Esophagus muscularis mucosa (tissue), 4 donors: ENCODE data around the gene NRSN1. TPM values are rescaled to one million over a fixed set of nuclear protein-coding genes. Genes with fewer than 3 reads are reported as not detected.

ENCODE experiments used
- DNase-seq: peaks from one replicate; pipeline ENCODE4 v3.0.0-alpha.2; 2017; ENCODE audit errors: extremely low spot score
- H3K27ac ChIP-seq, 4 donors: fragments of 200-600 bp; sonication (generic); replicated peaks in 1 of 4; 1 replicate in 3 of 4; 2 replicates in 1 of 4; pipeline ENCODE4 v1.5.1; 2016 to 2019; ENCODE audit warnings: mild to moderate bottlenecking in 1 of 4
- H3K27me3 ChIP-seq, 4 donors: fragments of 200-600 bp; sonication (generic); one replicate each; pipeline versions ENCODE4 v1.5.1 to v1.6.0; 2016 to 2019
- H3K36me3 ChIP-seq, 4 donors: fragments of 200-600 bp; sonication (generic); one replicate each; pipeline ENCODE4 v1.5.1; 2016 to 2019
- H3K4me1 ChIP-seq, 4 donors: fragments of 200-600 bp; sonication (generic); one replicate each; pipeline ENCODE4 v1.5.1; 2016 to 2019
- H3K4me3 ChIP-seq, 4 donors: fragments of 200-600 bp; sonication (generic); 1 replicate in 2 of 4; 2 replicates in 2 of 4; pipeline ENCODE4 v1.5.1; 2016 to 2019; ENCODE audit warnings: mild to moderate bottlenecking in 4 of 4, moderate library complexity in 1 of 4
- H3K9me3 ChIP-seq, 4 donors: fragments of 200-600 bp; sonication (generic); 1 replicate in 3 of 4; 2 replicates in 1 of 4; pipeline ENCODE4 v1.5.1; 2016 to 2019
- EP300 ChIP-seq: sonication (generic); formaldehyde crosslinking; IDR thresholded peaks from one replicate; pipeline ENCODE4 v1.6.1; 2017; ENCODE audit warnings: antibody characterized with exemption
- POLR2A ChIP-seq: fragments of 450-650 bp; IDR thresholded peaks from one replicate; pipeline ENCODE4 v1.6.1; 2017; ENCODE audit warnings: antibody characterized with exemption, moderate library complexity, mild to moderate bottlenecking, low read depth
- POLR2AphosphoS5 ChIP-seq, 2 donors: sonication (generic); formaldehyde crosslinking; IDR thresholded peaks; one replicate each; pipeline ENCODE4 v1.6.1; 2017; ENCODE audit warnings: antibody characterized with exemption in 2 of 2
- WGBS: methylation state at CpG from one replicate; pipeline ENCODE4 v1.1.5; 2018; 5-methylcytosine and 5-hydroxymethylcytosine counted together
- intact Hi-C: fragments of 100-400 bp; cut with DNase I; formaldehyde crosslinking; loops from one replicate; pipeline ENCODE4 v1.15.1; 2023
- total RNA-seq, 4 donors: library from RNA; depleted of rRNA; stranded (reverse); fragments of >200 nt; gene quantifications; one replicate each; pipeline versions ENCODE4 v1.1.0 to v1.2.1, GENCODE V29; 2016
- TF ChIP-seq, protein P1 (sequence below), 3 experiments: fragments of 200-600 bp in 2 of 3; fragments of 450-650 bp in 1 of 3; sonication (generic) in 2 of 3; IDR thresholded peaks; one replicate each; pipeline ENCODE4 v1.5.1; 2017 to 2019; ENCODE audit warnings: antibody characterized with exemption in 3 of 3, mild to moderate bottlenecking in 2 of 3, moderate library complexity in 1 of 3

The NRSN1 gene
- total RNA-seq, 4 donors from 2014 or later = 0.11 to 1.2 (median 0.54) TPM

DNA sequence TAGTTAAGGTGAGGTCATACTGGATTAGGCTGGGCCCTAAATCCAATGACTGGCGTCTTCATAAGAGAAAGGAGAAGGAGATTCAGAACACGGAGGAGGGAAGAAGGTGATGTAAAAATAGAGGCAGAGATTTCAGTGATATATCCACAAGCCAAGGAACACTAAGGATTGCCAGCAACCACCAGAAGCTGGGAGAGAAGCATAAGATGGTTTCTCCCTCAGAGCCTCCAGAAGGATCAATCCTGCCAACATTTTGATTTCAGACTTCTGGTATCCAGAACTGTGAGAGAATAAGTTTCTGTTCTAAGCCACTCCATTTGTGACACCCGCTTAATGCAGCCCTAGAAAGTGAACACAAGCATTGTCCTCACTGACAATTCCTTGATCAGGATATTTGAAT, 33.6 kb upstream of the NRSN1 start:
- Histone ChIP-seq H3K4me1 (no peaks in the 10 kb centered on the region), H3K27me3 (no peaks in the 10 kb centered on the region), H3K27ac (no peak overlapping the region), H3K4me3 (no peak overlapping the region), H3K9me3 (no peaks in the 10 kb centered on the region), H3K36me3 (no peaks in the 10 kb centered on the region)
- intact Hi-C loops = no loop called here
- TF ChIP-seq POLR2AphosphoS5 (IDR thresholded peaks at IDR 0.05) = no peak
- 90% methylated on average over 3 of the region's 3 CpGs for WGBS
- no peak for DNase-seq

DNA sequence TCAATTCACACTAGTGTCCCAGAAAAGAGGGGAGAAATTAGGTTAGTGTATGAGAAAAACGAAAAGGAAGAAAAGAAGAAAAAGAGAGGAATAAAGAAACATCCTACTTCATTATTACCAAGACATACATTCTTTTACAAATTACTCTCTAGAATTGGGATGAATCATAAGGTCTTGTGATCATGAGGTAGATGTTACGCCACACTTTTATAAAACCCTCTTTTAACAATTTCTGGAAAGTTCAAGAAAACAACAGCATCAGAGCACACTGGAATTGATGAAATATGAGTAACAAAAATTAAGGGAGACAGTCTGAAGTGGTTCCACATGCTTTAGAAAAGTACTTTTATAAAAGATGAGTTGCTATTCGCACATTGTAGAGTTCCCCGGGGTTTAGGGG, 32.6 kb upstream of the NRSN1 start:
- Histone ChIP-seq H3K36me3 (no peaks in the 10 kb centered on the region), H3K4me3 (no peak overlapping the region), H3K9me3 (no peaks in the 10 kb centered on the region), H3K27ac (no peak overlapping the region), H3K27me3 (no peaks in the 10 kb centered on the region), H3K4me1 (no peaks in the 10 kb centered on the region)
- DNase-seq = no peak
- no peak for TF ChIP-seq POLR2AphosphoS5 (IDR thresholded peaks at IDR 0.05)
- TF ChIP-seq EP300 = no peak
- TF ChIP-seq POLR2A = no peak
- TF ChIP-seq, protein P1, sequence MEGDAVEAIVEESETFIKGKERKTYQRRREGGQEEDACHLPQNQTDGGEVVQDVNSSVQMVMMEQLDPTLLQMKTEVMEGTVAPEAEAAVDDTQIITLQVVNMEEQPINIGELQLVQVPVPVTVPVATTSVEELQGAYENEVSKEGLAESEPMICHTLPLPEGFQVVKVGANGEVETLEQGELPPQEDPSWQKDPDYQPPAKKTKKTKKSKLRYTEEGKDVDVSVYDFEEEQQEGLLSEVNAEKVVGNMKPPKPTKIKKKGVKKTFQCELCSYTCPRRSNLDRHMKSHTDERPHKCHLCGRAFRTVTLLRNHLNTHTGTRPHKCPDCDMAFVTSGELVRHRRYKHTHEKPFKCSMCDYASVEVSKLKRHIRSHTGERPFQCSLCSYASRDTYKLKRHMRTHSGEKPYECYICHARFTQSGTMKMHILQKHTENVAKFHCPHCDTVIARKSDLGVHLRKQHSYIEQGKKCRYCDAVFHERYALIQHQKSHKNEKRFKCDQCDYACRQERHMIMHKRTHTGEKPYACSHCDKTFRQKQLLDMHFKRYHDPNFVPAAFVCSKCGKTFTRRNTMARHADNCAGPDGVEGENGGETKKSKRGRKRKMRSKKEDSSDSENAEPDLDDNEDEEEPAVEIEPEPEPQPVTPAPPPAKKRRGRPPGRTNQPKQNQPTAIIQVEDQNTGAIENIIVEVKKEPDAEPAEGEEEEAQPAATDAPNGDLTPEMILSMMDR (IDR thresholded peaks at IDR 0.05) = no peak
- intact Hi-C loops = no loop called here
- WGBS = 85% methylated on average over 4 of the region's 4 CpGs

DNA sequence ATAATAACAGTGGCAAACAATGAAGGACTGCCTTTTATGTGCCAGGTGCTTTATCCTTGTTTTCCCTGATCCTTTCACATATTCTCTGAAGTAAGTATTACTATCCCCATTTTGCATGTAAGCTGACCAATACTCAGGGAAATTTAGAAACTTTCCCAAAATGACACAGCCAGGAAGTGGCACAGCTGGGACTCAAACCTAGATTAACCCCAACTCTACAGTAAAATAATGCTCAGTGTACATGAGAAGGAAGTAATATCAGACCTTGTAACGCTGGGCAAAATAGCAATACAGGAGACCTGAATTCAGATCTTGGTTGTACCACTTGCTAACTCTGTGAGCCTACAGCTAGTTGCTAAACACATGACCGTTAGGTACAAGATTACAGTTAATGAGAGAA, 26.8 kb upstream of the NRSN1 start:
- WGBS = 81% methylated on average over 2 of the region's 2 CpGs
- Histone ChIP-seq H3K27me3 (no peaks in the 10 kb centered on the region), H3K27ac (no peak overlapping the region), H3K36me3 (no peaks in the 10 kb centered on the region), H3K9me3 (no peaks in the 10 kb centered on the region), H3K4me3 (no peak overlapping the region), H3K4me1 (no peaks in the 10 kb centered on the region)
- TF ChIP-seq POLR2A = no peak
- TF ChIP-seq POLR2AphosphoS5 (IDR thresholded peaks at IDR 0.05) = no peak
- TF ChIP-seq EP300 = no peak
- TF ChIP-seq, protein P1 (IDR thresholded peaks at IDR 0.05) = no peak
- DNase-seq = no peak
- intact Hi-C loops = no loop called here

DNA sequence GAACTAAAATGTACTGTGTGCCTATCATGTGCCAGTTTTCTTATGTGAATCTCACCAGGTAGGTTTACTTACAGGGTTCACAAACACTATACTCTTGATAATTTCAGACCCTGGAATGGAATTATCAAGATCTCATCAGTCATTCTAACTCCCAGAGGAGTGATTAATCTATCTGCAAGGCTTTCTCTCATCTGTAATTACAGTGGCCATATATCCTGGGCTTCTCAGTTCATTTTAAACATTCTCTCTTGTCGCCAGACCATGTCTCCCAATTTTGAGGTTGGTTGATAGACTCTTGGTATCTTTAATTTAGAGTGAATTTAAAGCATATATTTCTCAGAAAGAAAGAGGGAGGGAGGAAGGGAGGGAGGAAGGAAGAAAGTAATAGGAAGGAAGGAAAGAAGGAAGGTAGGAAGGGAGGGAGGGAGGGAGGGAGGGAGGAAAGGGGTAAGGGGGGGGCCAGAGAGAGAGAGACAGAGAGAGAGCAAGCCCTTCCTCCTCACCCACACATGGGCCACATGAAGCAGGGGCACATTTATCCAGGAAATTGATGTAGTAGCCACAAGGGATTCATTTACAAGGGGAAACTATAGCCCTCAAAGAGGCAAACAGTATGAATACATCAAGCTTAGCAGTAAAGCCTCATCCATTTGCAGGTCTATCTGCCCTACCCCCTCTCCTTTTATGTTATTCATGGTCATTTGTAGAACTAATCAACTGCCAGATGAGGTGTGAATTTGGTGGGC, 25.8 kb upstream of the NRSN1 start:
- Histone ChIP-seq H3K9me3 (no peaks in the 10 kb centered on the region), H3K36me3 (no peaks in the 10 kb centered on the region), H3K4me3 (no peak overlapping the region), H3K27ac (no peak overlapping the region), H3K27me3 (no peaks in the 10 kb centered on the region), H3K4me1 (no peaks in the 10 kb centered on the region)
- no peak for TF ChIP-seq EP300
- no peak for TF ChIP-seq POLR2A
- TF ChIP-seq POLR2AphosphoS5 (IDR thresholded peaks at IDR 0.05) = no peak
- no peak for DNase-seq
- WGBS = 65% methylated on average over 1 of the region's 1 CpG
- intact Hi-C loops = no loop called here

DNA sequence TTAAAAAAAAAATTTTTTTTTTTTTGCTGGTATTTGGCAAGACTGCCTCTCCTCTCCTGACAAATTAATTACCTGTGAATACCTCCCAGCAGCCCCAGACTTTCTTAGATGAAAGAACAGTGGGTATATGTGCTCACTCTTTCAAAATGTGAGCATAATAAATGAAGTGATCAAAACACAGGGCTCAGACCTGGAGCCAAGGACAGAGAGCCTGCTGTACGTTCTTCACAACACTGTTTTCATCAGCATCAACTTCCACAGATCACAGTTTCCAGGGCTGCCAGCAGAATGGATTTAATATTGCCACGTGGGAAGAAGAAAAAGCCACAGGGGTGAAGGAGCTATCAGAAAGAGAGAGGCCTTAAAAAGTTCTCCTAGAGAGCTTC, 25.3 kb upstream of the NRSN1 start:
- no peak overlapping the region for H3K4me3 ChIP-seq
- no peak for TF ChIP-seq POLR2A
- no peaks in the 10 kb centered on the region for H3K27me3 ChIP-seq
- no peaks in the 10 kb centered on the region for H3K4me1 ChIP-seq
- DNase-seq = no peak
- WGBS = 8% methylated on average over 2 of the region's 2 CpGs
- no peaks in the 10 kb centered on the region for H3K9me3 ChIP-seq
- H3K27ac ChIP-seq = no peak overlapping the region
- intact Hi-C loops = no loop called here
- H3K36me3 ChIP-seq = no peaks in the 10 kb centered on the region

DNA sequence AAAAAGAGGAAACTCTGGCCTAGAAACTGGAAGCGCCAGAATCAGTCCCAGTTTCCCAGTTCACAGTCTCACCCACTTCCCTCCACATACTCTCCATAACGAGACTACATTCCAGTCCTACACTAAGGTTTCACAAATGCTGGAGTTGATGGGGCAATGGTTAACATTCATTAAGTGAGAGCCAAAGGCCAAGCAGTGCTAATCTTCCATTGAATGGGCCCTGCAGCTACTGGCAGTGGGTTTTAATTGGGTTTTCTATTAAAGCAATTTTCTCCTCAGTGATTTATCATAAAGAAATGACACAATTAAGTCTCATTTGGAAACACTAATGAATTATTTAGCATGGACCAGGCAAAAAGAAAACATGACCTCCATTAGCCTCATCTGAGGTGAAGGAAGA, 20.8 kb upstream of the NRSN1 start:
- no peaks in the 10 kb centered on the region for H3K4me1 ChIP-seq
- TF ChIP-seq, protein P1 (IDR thresholded peaks at IDR 0.05) = no peak
- TF ChIP-seq EP300 (no peak), POLR2A (no peak), POLR2AphosphoS5 (IDR thresholded peaks at IDR 0.05) (no peak)
- no peak for DNase-seq
- intact Hi-C loops = no loop called here
- H3K27ac ChIP-seq = no peak overlapping the region
- H3K9me3 ChIP-seq = no peaks in the 10 kb centered on the region
- no peaks in the 10 kb centered on the region for H3K27me3 ChIP-seq
- no peaks in the 10 kb centered on the region for H3K36me3 ChIP-seq
- no peak overlapping the region for H3K4me3 ChIP-seq
- WGBS = 83% methylated on average over 2 of the region's 2 CpGs
